Thoracic aorta (tissue), 2 donors: ENCODE data around the gene SPINK2. TPM values are rescaled to one million over a fixed set of nuclear protein-coding genes. Genes with fewer than 3 reads are reported as not detected.

Experiments used
- ATAC-seq: fragments of 150-250 bp; one replicate; pipeline ENCODE4 v1.8.0; 2017; ENCODE audit warnings: low read depth; ENCODE audit not compliant: insufficient number of reproducible peaks, low FRiP score
- DNase-seq: peaks from one replicate; pipeline ENCODE4 v3.0.0-alpha.2; 2020; ENCODE audit warnings: low spot score
- H3K27ac ChIP-seq, 2 donors: fragments of 200-600 bp; sonication (generic); 1 replicate in 1 of 2; 2 replicates in 1 of 2; pipeline ENCODE4 v1.5.1; 2016; ENCODE audit warnings: mild to moderate bottlenecking in 2 of 2, moderate library complexity in 2 of 2
- H3K27me3 ChIP-seq: fragments of 200-600 bp; sonication (generic); replicated peaks from 2 replicates; pipeline ENCODE4 v1.6.0; 2016; ENCODE audit warnings: mild to moderate bottlenecking; ENCODE audit not compliant: insufficient read depth
- H3K36me3 ChIP-seq: fragments of 200-600 bp; sonication (generic); one replicate; pipeline ENCODE4 v1.5.1; 2016
- H3K4me1 ChIP-seq, 2 donors: fragments of 200-600 bp; sonication (generic); 1 replicate in 1 of 2; 2 replicates in 1 of 2; pipeline versions ENCODE4 v1.5.1 to v1.6.0; 2016; ENCODE audit warnings: low read depth in 2 of 2, mild to moderate bottlenecking in 1 of 2; ENCODE audit not compliant: control insufficient read depth in 1 of 2
- H3K4me3 ChIP-seq: fragments of 200-600 bp; sonication (generic); 2 replicates; pipeline ENCODE4 v1.5.1; 2016; ENCODE audit warnings: mild to moderate bottlenecking
- H3K9me3 ChIP-seq: fragments of 200-600 bp; sonication (generic); 2 replicates; pipeline ENCODE4 v1.5.1; 2016
- total RNA-seq, 2 donors: library from RNA; depleted of rRNA; stranded (reverse); fragments of >200 nt; gene quantifications; one replicate each; pipeline versions ENCODE4 v1.1.0 to v1.2.3, GENCODE V29; 2016
- TF ChIP-seq, protein P1 (sequence below): fragments of 200-600 bp; sonication (generic); IDR thresholded peaks from one replicate; pipeline ENCODE4 v1.5.1; 2019; ENCODE audit warnings: antibody characterized with exemption

SPINK2 gene
- total RNA-seq, 2 donors from 2014 or later: not detected

DNA sequence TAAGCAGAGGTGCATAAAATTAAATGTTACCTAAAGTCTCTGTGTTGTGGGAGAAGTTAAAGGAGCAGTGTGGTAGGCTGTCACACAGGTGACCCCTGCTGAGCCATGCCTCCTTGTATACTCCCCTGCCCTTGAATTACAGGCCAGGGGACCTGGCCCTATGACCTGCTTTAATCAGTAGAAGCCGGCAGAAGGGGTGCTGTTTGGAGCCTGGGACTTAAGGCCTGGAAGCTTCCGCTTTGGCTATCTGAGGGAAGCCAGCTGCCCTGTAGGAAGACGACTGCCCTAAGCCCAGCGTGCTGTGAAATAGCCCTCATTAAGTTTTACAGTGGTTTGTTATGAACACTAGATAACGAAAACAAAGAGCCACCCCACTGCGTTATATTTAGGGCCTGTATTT lies 34.1 kb downstream of the SPINK2 start:
- TF ChIP-seq, protein P1, sequence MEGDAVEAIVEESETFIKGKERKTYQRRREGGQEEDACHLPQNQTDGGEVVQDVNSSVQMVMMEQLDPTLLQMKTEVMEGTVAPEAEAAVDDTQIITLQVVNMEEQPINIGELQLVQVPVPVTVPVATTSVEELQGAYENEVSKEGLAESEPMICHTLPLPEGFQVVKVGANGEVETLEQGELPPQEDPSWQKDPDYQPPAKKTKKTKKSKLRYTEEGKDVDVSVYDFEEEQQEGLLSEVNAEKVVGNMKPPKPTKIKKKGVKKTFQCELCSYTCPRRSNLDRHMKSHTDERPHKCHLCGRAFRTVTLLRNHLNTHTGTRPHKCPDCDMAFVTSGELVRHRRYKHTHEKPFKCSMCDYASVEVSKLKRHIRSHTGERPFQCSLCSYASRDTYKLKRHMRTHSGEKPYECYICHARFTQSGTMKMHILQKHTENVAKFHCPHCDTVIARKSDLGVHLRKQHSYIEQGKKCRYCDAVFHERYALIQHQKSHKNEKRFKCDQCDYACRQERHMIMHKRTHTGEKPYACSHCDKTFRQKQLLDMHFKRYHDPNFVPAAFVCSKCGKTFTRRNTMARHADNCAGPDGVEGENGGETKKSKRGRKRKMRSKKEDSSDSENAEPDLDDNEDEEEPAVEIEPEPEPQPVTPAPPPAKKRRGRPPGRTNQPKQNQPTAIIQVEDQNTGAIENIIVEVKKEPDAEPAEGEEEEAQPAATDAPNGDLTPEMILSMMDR: no peak
- no peaks in the 10 kb centered on the region for H3K27me3 ChIP-seq
- ATAC-seq (no peak), DNase-seq (no peak)
- H3K4me3 ChIP-seq: no peak overlapping the region
- no peak overlapping the region for H3K27ac ChIP-seq
- no peaks in the 10 kb centered on the region for H3K4me1 ChIP-seq
- H3K9me3 ChIP-seq: no peaks in the 10 kb centered on the region
- no peaks in the 10 kb centered on the region for H3K36me3 ChIP-seq

DNA sequence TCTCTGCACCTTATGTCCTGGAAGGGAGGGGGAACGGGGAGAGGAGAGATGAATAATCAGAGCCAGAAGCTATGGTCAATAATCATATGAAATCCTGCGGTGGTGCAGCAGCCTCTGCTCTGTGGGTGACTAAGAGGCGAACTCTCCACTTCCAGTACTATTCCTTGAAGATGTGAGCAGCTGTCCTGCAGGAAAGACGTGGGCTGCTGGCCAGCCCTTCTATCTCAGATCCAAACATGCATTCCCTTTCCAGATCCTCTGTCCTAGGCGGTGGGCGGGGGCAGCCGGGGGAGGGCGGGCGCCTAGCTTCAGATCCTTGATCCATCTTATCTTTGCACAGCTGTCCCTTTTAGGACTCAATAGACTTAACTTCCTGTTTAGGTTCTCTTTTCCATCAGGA lies 34.5 kb downstream of the SPINK2 start:
- H3K4me3 ChIP-seq: no peak overlapping the region
- H3K27me3 ChIP-seq: no peaks in the 10 kb centered on the region
- DNase-seq: no peak
- H3K27ac ChIP-seq: no peak overlapping the region
- TF ChIP-seq, protein P1: no peak
- no peak for ATAC-seq
- no peaks in the 10 kb centered on the region for H3K36me3 ChIP-seq
- no peaks in the 10 kb centered on the region for H3K4me1 ChIP-seq
- no peaks in the 10 kb centered on the region for H3K9me3 ChIP-seq

DNA sequence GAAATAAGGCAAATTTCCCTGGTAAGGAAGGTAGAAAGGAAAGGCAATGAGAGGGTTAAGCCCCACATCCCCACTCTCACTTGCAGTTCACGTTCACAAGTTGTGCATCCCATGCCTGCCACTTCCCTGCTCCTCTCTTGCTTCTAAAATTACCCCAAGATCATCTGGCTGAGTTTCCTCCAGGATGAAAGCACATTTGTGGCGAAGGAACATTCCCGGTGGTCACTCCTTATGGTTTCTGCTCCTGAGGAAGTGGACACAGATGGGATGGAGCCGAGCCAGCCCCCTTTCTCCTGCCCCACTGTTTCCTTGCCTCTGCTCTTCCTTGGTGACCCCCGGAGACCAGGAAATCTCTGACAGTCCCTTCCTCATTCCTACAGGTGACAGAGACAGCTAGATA lies 37.5 kb downstream of the SPINK2 start:
- DNase-seq (no peak), ATAC-seq (no peak)
- no peaks in the 10 kb centered on the region for H3K9me3 ChIP-seq
- H3K27ac ChIP-seq: no peak overlapping the region
- TF ChIP-seq, protein P1: no peak
- H3K4me1 ChIP-seq: no peaks in the 10 kb centered on the region
- no peaks in the 10 kb centered on the region for H3K27me3 ChIP-seq
- H3K36me3 ChIP-seq: no peaks in the 10 kb centered on the region
- no peak overlapping the region for H3K4me3 ChIP-seq

DNA sequence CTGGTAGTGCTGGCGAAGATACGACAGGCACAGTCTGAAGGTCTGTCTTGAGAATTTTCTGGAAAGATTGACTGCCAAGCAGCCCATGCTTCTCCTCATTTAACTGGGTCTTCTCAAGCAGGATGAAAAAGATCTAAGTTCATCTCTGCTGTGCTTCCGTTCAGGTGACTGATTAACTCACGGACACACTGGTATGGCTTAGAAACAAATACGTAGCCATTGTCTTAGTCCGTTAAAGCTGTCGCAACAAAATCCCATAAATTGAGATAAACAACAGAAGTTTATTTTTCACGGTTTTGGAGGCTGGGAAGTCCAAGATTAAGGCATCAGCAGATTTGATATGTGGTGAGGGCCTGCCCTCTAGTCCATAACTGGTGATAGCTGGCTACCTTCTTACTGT lies 39.5 kb downstream of the SPINK2 start:
- H3K36me3 ChIP-seq: no peaks in the 10 kb centered on the region
- no peak overlapping the region for H3K4me3 ChIP-seq
- no peak overlapping the region for H3K27ac ChIP-seq
- no peak for DNase-seq
- no peaks in the 10 kb centered on the region for H3K27me3 ChIP-seq
- ATAC-seq: no peak
- no peaks in the 10 kb centered on the region for H3K9me3 ChIP-seq
- TF ChIP-seq, protein P1: no peak
- no peaks in the 10 kb centered on the region for H3K4me1 ChIP-seq

DNA sequence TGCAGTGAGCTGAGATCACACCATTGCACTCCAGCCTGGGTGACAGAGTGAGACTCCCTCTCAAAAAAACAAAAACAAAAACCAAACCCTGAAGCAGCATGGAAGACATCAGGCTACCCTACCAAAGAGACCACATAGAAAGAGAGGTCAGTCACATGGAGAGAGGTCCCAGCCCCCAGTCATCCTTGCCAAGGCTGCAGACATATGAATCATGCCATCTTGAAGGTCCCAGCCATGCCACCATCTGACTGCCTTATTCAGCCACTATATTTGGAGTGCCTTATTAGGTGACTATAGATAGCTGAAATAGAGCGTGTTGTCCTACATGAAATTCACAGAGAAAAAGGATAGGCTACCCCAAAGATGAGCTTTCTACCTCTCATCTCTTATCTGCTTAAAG lies 48.2 kb downstream of the SPINK2 start:
- Histone ChIP-seq H3K27ac (no peak overlapping the region), H3K9me3 (no peaks in the 10 kb centered on the region), H3K4me1 (no peaks in the 10 kb centered on the region), H3K27me3 (no peaks in the 10 kb centered on the region), H3K4me3 (no peak overlapping the region), H3K36me3 (no peaks in the 10 kb centered on the region)
- TF ChIP-seq, protein P1: no peak
- DNase-seq: no peak
- ATAC-seq: no peak
